Breast epithelium (tissue), 4 donors: ENCODE results near the gene ASCC3. TPM values are rescaled to one million over a fixed set of nuclear protein-coding genes. Genes with fewer than 3 reads are reported as not detected.

Source experiments
- DNase-seq, 2 donors: peaks; one replicate each; pipeline ENCODE4 v3.0.0-alpha.2; 2019; ENCODE audit warnings: low spot score in 2 of 2
- H3K27ac ChIP-seq, 2 donors: fragments of 200-600 bp; sonication (generic) in 1 of 2; one replicate each; pipeline ENCODE4 v1.5.1; 2016 to 2019; ENCODE audit warnings: mild to moderate bottlenecking in 1 of 2
- H3K27me3 ChIP-seq, 2 donors: fragments of 200-600 bp; sonication (generic) in 1 of 2; one replicate each; pipeline versions ENCODE4 v1.5.1 to v1.6.0; 2017 to 2019; ENCODE audit warnings: control low read depth in 1 of 2, mild to moderate bottlenecking in 1 of 2
- H3K36me3 ChIP-seq: fragments of 200-600 bp; one replicate; pipeline ENCODE4 v1.5.1; 2019
- H3K4me1 ChIP-seq, 2 donors: fragments of 200-600 bp; sonication (generic); one replicate each; pipeline ENCODE4 v1.5.1; 2016 to 2019; ENCODE audit warnings: control low read depth in 1 of 2
- H3K4me3 ChIP-seq, 3 donors: fragments of 200-600 bp; sonication (generic); 1 replicate in 2 of 3; 2 replicates in 1 of 3; pipeline ENCODE4 v1.5.1; 2016 to 2019; ENCODE audit warnings: mild to moderate bottlenecking in 3 of 3, moderate library complexity in 2 of 3
- H3K9me3 ChIP-seq, 2 donors: fragments of 200-600 bp; sonication (generic) in 1 of 2; one replicate each; pipeline ENCODE4 v1.5.1; 2016 to 2019; ENCODE audit warnings: control low read depth in 1 of 2
- POLR2A ChIP-seq: fragments of 450-650 bp; IDR thresholded peaks from one replicate; pipeline ENCODE4 v1.6.1; 2016; ENCODE audit warnings: antibody characterized with exemption, mild to moderate bottlenecking, moderate library complexity
- POLR2AphosphoS5 ChIP-seq, 3 donors: sonication (generic); formaldehyde crosslinking; IDR thresholded peaks; one replicate each; pipeline ENCODE4 v1.6.1; 2017; ENCODE audit warnings: antibody characterized with exemption in 3 of 3
- intact Hi-C: fragments of 100-400 bp; cut with DNase I; formaldehyde crosslinking; loops from one replicate; pipeline ENCODE4 v1.15.1; 2023; ENCODE audit warnings: low total_unique reads
- total RNA-seq, 3 donors: library from RNA; depleted of rRNA; stranded (reverse); fragments of >200 nt; gene quantifications; one replicate each; pipeline ENCODE4 v1.1.0, GENCODE V29; 2016
- TF ChIP-seq, protein P1 (sequence below), 3 donors: fragments of 450-650 bp; IDR thresholded peaks; one replicate each; pipeline ENCODE4 v1.5.1; 2016 to 2017; ENCODE audit warnings: antibody characterized with exemption in 3 of 3, mild to moderate bottlenecking in 3 of 3, moderate library complexity in 3 of 3

ASCC3 gene
- total RNA-seq, 3 donors from 2014 or later: 23.5 to 49.3 (median 44.6) TPM

DNA sequence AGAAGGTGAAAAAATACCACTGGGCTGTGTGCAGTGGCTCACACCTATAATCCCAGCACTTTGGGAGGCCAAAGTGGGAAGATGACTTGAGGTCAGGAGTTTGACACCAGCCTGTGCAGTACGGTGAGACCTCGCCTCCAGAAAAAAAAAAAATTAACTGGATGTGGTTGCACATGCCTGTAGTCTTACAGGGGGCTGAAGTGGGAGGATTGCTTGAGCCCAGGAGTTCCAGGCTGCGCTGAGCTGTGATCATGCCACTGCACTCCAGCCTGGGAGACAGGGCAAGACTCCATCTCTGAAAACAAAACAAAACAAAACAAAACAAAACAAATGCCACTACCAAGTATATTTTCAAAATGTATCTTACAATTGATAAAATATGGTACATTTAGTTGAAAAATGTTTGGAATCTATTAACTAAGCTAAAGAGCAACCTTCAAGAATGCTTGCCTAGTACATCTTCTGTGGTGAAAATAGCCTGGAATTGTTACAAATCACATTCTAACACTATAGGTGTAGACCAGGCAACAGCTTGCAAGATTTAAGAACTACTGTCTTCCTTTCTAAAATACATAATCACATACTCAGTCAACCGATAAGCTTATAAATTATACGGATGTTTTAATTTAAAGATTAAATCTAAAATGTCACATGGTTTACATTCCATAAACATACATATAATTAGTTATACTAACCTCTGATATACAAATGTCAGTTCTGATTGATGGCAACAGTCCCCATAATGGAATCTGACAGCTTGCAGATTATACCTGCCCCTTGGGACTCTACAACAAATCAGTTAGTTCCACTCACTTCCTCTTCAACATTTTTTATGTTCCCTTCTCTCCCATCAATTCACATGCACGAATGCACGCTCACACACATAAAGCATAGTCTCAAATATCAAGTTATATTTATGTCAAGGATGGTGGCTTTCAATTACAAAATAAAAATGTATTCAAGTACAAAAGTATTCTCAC is 150.8 kb downstream of the ASCC3 start:
- H3K27me3 ChIP-seq: no peaks in the 10 kb centered on the region
- H3K9me3 ChIP-seq: no peaks in the 10 kb centered on the region
- intact Hi-C loops: no loop called here
- H3K4me3 ChIP-seq: no peak overlapping the region
- H3K27ac ChIP-seq: no peak overlapping the region
- no peaks in the 10 kb centered on the region for H3K4me1 ChIP-seq
- TF ChIP-seq, protein P1, sequence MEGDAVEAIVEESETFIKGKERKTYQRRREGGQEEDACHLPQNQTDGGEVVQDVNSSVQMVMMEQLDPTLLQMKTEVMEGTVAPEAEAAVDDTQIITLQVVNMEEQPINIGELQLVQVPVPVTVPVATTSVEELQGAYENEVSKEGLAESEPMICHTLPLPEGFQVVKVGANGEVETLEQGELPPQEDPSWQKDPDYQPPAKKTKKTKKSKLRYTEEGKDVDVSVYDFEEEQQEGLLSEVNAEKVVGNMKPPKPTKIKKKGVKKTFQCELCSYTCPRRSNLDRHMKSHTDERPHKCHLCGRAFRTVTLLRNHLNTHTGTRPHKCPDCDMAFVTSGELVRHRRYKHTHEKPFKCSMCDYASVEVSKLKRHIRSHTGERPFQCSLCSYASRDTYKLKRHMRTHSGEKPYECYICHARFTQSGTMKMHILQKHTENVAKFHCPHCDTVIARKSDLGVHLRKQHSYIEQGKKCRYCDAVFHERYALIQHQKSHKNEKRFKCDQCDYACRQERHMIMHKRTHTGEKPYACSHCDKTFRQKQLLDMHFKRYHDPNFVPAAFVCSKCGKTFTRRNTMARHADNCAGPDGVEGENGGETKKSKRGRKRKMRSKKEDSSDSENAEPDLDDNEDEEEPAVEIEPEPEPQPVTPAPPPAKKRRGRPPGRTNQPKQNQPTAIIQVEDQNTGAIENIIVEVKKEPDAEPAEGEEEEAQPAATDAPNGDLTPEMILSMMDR (IDR thresholded peaks at IDR 0.05): no peak
- no peak for TF ChIP-seq POLR2AphosphoS5 (IDR thresholded peaks at IDR 0.05)
- no peak for TF ChIP-seq POLR2A
- H3K36me3 ChIP-seq: no peaks in the 10 kb centered on the region
- no peak for DNase-seq

GRCh38 chr6:100726666-100727065 is 154.5 kb downstream of the ASCC3 start:
- intact Hi-C loops: no loop called here

DNA sequence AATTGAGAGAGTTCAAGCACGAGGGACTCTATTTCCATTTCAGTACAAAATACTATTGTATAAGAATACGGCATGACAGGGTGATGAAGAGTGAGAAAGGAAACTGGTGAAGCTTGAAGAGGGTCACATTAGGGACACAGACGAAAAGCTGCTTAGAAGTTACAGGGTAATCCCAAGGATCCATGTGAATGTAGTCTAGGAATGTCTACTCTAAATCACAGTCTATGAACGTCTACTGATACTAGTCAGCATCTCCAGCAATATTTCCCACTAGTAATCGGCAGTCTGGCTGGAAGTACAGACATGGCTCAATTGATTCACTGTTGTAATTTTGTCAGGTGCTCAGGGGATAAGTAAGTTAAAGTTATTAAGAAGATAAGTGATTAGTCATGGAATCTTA is 156.4 kb downstream of the ASCC3 start:
- TF ChIP-seq POLR2A (no peak), POLR2AphosphoS5 (IDR thresholded peaks at IDR 0.05) (no peak)
- TF ChIP-seq, protein P1 (IDR thresholded peaks at IDR 0.05): no peak
- no peaks in the 10 kb centered on the region for H3K36me3 ChIP-seq
- no peaks in the 10 kb centered on the region for H3K27me3 ChIP-seq
- intact Hi-C loops: no loop called here
- no peak for DNase-seq
- H3K9me3 ChIP-seq: no peaks in the 10 kb centered on the region
- H3K4me3 ChIP-seq: no peak overlapping the region
- no peak overlapping the region for H3K27ac ChIP-seq
- no peaks in the 10 kb centered on the region for H3K4me1 ChIP-seq

More at GRCh38 chr6:100726666-100727065, 154.5 kb downstream of the ASCC3 start:
- no peak overlapping the region for H3K27ac ChIP-seq
- H3K9me3 ChIP-seq: no peaks in the 10 kb centered on the region
- no peak overlapping the region for H3K4me3 ChIP-seq
- no peaks in the 10 kb centered on the region for H3K4me1 ChIP-seq
- H3K36me3 ChIP-seq: no peaks in the 10 kb centered on the region
- DNase-seq: no peak
- TF ChIP-seq POLR2AphosphoS5 (IDR thresholded peaks at IDR 0.05) (no peak), POLR2A (no peak)
- TF ChIP-seq, protein P1 (IDR thresholded peaks at IDR 0.05): no peak
- no peaks in the 10 kb centered on the region for H3K27me3 ChIP-seq

DNA sequence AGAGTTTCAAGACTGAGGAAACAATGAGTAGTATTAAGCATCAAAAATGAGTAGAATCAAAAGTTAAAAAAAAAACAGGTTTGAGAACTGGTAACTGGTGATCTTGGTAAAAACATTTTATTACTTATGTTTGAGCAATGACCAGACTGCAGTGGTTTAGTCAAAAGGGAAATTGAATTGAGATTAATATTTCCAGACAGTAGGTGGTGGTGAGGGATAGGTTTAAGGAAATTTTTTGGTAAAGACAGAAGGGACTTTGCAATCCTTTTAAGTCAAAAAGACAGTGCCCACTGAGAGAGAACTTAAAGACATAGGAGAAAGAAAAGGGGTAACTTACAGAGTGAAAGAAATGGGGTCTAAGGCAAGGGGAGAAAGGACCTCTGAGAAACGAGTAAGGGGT is 156.9 kb downstream of the ASCC3 start:
- no peak for DNase-seq
- H3K4me1 ChIP-seq: no peaks in the 10 kb centered on the region
- TF ChIP-seq POLR2AphosphoS5 (IDR thresholded peaks at IDR 0.05) (no peak), POLR2A (no peak)
- TF ChIP-seq, protein P1 (IDR thresholded peaks at IDR 0.05): no peak
- no peaks in the 10 kb centered on the region for H3K9me3 ChIP-seq
- no peaks in the 10 kb centered on the region for H3K27me3 ChIP-seq
- no peaks in the 10 kb centered on the region for H3K36me3 ChIP-seq
- H3K4me3 ChIP-seq: no peak overlapping the region
- H3K27ac ChIP-seq: no peak overlapping the region
- intact Hi-C loops: no loop called here

- intact Hi-C loops: no loop called here
- H3K4me3 ChIP-seq: no peak overlapping the region
- H3K27me3 ChIP-seq: no peaks in the 10 kb centered on the region
- H3K27ac ChIP-seq: no peak overlapping the region
- no peaks in the 10 kb centered on the region for H3K4me1 ChIP-seq
- TF ChIP-seq, protein P1 (IDR thresholded peaks at IDR 0.05): no peak
- TF ChIP-seq POLR2AphosphoS5 (IDR thresholded peaks at IDR 0.05) (no peak), POLR2A (no peak)
- DNase-seq: no peak
- H3K36me3 ChIP-seq: no peaks in the 10 kb centered on the region
- H3K9me3 ChIP-seq: no peaks in the 10 kb centered on the region
Measured at GRCh38 chr6:100721256-100721655, 159.9 kb downstream of the ASCC3 start.
